GM21619 (cell line): ENCODE results near the gene NEK8.

ENCODE experiments used
- ATAC-seq: cut with Tn5 transposase; IDR thresholded peaks from one replicate; pipeline ENCODE4 v1.9.1; 2021; ENCODE audit not compliant: unreplicated experiment

Gene NEK8

DNA sequence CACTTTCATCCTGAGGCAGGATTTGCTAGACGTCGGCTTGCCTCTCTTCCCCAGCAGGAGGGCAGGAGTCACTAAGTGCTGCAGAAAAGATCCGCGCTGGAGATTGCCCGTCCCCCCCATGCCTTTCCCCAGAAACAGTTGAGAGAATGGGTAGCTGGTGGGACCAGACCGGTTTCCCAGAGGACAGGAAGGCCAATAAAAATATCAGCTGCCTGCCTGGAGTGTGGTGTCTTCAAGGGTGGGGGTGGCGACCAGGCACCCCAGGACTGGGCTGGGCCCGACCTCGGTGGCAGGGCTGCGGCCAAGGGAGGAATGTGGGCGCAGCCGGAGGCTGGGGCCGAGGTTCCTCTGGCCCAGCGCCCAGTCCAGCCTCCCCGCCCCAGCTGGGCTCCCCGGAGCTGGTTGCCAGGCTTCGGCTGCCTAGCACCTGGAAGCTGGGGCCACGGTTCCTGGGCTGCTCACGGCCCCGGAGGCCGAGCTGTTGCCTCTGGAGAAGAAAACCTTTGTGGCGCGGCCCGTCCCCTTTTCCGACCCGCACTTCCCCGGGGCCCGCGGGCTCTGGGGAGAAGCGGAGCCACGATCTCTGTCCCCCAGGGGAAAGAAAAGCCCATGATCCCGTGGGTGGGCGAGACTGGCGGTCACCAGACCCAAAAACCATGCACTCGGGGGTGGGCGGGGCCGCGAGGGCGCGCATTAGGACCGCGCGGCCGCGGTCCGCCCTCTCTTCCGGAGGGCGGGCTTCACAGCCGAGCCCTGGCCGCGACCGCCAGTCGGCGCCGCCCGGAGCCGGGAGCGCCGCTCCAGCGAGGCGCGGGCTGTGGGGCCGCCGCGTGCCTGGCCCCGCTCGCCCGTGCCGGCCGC is 14.9 kb downstream of the NEK8 start, which contains the start of gene TRAF4:
TSS of gene TRAF4 (plus strand) at position 769 of the 861 bp plus-strand sequence. CDS start 102 bp downstream, outside the sequence.
- ATAC-seq, result peak; percentile 38

DNA sequence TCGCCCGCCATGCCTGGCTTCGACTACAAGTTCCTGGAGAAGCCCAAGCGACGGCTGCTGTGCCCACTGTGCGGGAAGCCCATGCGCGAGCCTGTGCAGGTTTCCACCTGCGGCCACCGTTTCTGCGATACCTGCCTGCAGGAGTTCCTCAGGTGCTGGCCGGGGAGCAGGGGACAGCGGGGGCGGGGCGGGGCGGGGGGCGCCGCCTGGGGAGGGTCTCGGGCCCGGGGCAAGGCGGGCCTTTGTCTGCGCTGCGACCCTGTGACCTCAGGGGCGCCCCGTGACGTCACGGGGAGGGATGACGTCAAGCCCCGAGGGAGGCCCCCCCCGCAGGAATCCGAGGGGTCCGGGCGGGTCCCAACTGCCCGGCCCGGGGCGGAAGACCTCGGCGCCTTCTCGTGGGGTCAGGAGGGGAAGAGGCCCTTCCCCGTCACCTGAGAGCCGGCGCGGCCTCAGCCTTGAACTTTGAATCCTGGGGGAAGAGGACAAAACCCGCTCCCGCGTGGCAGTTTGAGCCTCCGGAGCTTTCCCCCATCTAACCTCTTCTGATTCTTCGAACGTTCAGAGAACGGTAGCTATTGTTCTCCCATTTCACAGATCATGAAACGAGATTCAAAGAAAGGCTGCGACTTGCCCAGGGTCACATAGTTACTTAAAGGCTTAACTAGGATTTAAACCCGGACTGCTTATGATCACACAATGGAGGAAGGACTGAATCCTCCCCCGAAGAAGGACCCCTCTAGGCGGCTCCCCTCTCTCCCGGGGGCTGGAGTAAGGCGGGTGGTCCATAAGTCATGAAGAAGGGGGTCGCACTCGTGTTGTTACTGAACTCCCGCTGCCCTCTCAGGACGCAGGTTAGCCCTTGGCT is 15.8 kb downstream of the NEK8 start:
- ATAC-seq, result no peak

DNA sequence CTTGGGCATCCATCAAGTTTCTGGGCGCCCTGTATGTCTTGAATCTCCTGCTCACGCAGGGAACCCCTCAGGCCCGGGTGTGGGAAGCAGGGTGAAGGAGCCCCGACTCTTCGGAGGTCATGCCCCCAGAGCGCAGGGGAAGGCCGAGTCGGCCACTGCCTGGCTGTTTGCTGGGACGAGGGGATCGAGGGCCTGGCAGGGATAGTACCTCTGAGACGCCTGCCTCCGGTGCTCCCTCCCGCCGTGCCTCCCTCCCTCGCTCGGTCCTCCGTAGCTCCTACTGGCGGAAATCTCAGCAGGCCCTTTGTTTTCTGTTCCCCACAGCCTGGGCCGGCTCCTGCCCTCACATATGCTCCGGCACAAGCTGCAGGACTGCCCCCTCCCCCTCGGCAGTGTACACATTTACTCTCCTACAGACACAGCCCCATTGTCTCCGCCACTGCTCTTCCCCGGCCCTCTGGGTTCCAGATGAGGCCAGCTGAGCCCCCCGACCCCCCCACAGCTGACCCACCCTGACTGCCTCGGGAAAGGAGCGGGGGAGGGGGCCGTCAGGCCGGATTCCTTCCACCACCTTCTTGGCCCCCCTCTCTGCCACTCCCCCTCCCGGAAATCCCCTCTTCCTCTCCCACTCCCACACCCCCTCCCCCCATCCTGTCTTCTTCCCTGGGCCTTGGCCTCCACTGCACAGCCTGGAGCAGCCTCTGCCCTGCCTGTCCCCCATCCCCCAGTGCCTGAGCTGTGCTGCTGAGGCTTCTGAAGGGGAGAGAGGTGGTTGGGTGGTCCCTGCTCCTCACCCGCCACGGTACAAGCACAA is 16.6 kb downstream of the NEK8 start:
- no peak for ATAC-seq

GRCh38 chr17:28745786-28746411 is 17.3 kb downstream of the NEK8 start:
- ATAC-seq, result no peak

- ATAC-seq, result no peak
Measured at GRCh38 chr17:28746611-28747050, 18.0 kb downstream of the NEK8 start.

- ATAC-seq, result no peak
Measured at GRCh38 chr17:28747051-28747691, 18.6 kb downstream of the NEK8 start.

GRCh38 chr17:28747801-28748750 is 19.5 kb downstream of the NEK8 start:
- no peak for ATAC-seq

- no peak for ATAC-seq
Measured at GRCh38 chr17:28748852-28749515, 20.4 kb downstream of the NEK8 start.

- ATAC-seq, result no peak
Measured at GRCh38 chr17:28749516-28750177, 21.1 kb downstream of the NEK8 start.

GRCh38 chr17:28750178-28751047 is 21.8 kb downstream of the NEK8 start:
- ATAC-seq, result no peak

- no peak for ATAC-seq
Measured at GRCh38 chr17:28751600-28752366, 23.2 kb downstream of the NEK8 start.

DNA sequence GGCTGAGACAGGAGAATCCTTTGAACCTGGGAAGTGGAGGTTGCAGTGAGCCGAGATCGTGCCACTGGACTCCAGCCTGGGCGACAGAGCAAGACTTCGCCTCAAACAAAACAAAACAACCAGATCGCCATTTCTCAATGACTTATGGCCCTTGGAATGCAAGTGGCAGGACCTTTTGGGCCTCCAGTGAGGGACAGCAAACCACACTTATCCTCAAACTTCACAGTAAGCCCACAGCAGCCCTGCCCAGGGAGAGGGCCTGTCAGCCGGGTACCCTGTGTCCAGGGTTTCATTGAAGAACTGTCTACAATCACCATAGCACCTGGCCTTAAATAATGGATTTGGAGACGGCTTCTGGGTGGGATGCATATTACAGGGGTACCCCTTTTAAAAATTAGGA is 26.9 kb downstream of the NEK8 start:
- ATAC-seq, result no peak

GRCh38 chr17:28756049-28756804 is 27.6 kb downstream of the NEK8 start:
- no peak for ATAC-seq

- no peak for ATAC-seq
Measured at GRCh38 chr17:28758411-28759121, 30.0 kb downstream of the NEK8 start.
